HEK293T (cell line): Measurements from ENCODE around the gene CD300H.
"Not testable (repeated sequence)": the region's sequence is repeated elsewhere in the genome, so short reads cannot be mapped to it uniquely, and the experiment has no call there.

Experiments
- CTCF ChIA-PET: fragments of 350-600 bp; formaldehyde crosslinking; extraction: SDS; loops from one replicate; lab custom pipeline; 2021; ENCODE audit warnings: antibody characterized with exemption, inconsistent platforms; lab: Yijun Ruan, JAX
- POLR2A ChIA-PET: fragments of 350-600 bp; formaldehyde crosslinking; extraction: SDS; loops from one replicate; lab custom pipeline; 2020; ENCODE audit warnings: antibody characterized with exemption, inconsistent platforms; lab: Yijun Ruan, JAX
- DNase-seq: peaks from one replicate; pipeline ENCODE4 v3.0.0; 2012; ENCODE audit warnings: mixed read lengths; ENCODE audit errors: extremely low spot score
- ARNT ChIP-seq: fragments of 450-650 bp; IDR thresholded peaks from 2 replicates; pipeline ENCODE4 v1.6.1; 2017; ENCODE audit warnings: mild to moderate bottlenecking
- BHLHE40 ChIP-seq: fragments of 450-650 bp; IDR thresholded peaks from 2 replicates; pipeline ENCODE4 v1.6.1; 2016; ENCODE audit warnings: mild to moderate bottlenecking, moderate library complexity, borderline replicate concordance
- CTBP1 ChIP-seq: fragments of 450-650 bp; IDR thresholded peaks from 2 replicates; pipeline ENCODE4 v1.6.1; 2016; ENCODE audit warnings: borderline replicate concordance
- ELF4 ChIP-seq: fragments of 450-650 bp; IDR thresholded peaks from 2 replicates; pipeline ENCODE4 v1.6.1; 2017; ENCODE audit warnings: antibody characterized with exemption
- FOXA1 ChIP-seq: fragments of 450-650 bp; IDR thresholded peaks from 2 replicates; pipeline ENCODE4 v1.6.1; 2016; ENCODE audit warnings: mild to moderate bottlenecking
- FOXK2 ChIP-seq: fragments of 450-650 bp; IDR thresholded peaks from 2 replicates; pipeline ENCODE4 v1.6.1; 2016; ENCODE audit warnings: mild to moderate bottlenecking
- FOXM1 ChIP-seq: fragments of 450-650 bp; IDR thresholded peaks from 2 replicates; pipeline ENCODE4 v1.6.1; 2017; ENCODE audit warnings: mild to moderate bottlenecking, borderline replicate concordance
- HDGF ChIP-seq: fragments of 450-650 bp; IDR thresholded peaks from 2 replicates; pipeline ENCODE4 v1.6.1; 2017; ENCODE audit warnings: antibody characterized with exemption, borderline replicate concordance
- L3MBTL2 ChIP-seq: fragments of 450-650 bp; conservative IDR thresholded peaks from 2 replicates; pipeline ENCODE4 v1.6.1; 2016; ENCODE audit warnings: mild to moderate bottlenecking
- LEF1 ChIP-seq: fragments of 450-650 bp; IDR thresholded peaks from 2 replicates; pipeline ENCODE4 v1.6.1; 2017; ENCODE audit warnings: mild to moderate bottlenecking, borderline replicate concordance
- NFRKB ChIP-seq: fragments of 450-650 bp; IDR thresholded peaks from 2 replicates; pipeline ENCODE4 v1.6.1; 2016; ENCODE audit warnings: mild to moderate bottlenecking, moderate library complexity
- PKNOX1 ChIP-seq: fragments of 450-650 bp; IDR thresholded peaks from 2 replicates; pipeline ENCODE4 v1.6.1; 2016
- SP1 ChIP-seq: fragments of 450-650 bp; IDR thresholded peaks from 2 replicates; pipeline ENCODE4 v1.6.1; 2017
- SUZ12 ChIP-seq: fragments of 450-650 bp; IDR thresholded peaks from 2 replicates; pipeline ENCODE4 v1.6.1; 2016; ENCODE audit warnings: mild to moderate bottlenecking
- TARDBP ChIP-seq: fragments of 450-650 bp; IDR thresholded peaks from 2 replicates; pipeline ENCODE4 v1.6.1; 2016
- ZNF384 ChIP-seq: fragments of 450-650 bp; IDR thresholded peaks from 2 replicates; pipeline ENCODE4 v1.6.1; 2016

The CD300H gene

GRCh38 chr17:74563358-74563757 lies 4.0 kb downstream of the CD300H start:
- CTCF ChIA-PET = no interaction called here
- DNase-seq = no peak
- POLR2A ChIA-PET = no interaction called here
- no peak for TF ChIP-seq PKNOX1
- TF ChIP-seq ELF4 = no peak
- TF ChIP-seq FOXA1 = no peak
- no peak for TF ChIP-seq ZNF384
- TF ChIP-seq BHLHE40 = no peak
- no peak for TF ChIP-seq FOXM1
- TF ChIP-seq L3MBTL2 = no peak
- no peak for TF ChIP-seq SUZ12
- no peak for TF ChIP-seq FOXK2
- TF ChIP-seq ARNT = no peak
- no peak for TF ChIP-seq SP1
- TF ChIP-seq CTBP1 = no peak
- TF ChIP-seq HDGF = no peak
- no peak for TF ChIP-seq LEF1
- TF ChIP-seq NFRKB = no peak
- TF ChIP-seq TARDBP = no peak

DNA sequence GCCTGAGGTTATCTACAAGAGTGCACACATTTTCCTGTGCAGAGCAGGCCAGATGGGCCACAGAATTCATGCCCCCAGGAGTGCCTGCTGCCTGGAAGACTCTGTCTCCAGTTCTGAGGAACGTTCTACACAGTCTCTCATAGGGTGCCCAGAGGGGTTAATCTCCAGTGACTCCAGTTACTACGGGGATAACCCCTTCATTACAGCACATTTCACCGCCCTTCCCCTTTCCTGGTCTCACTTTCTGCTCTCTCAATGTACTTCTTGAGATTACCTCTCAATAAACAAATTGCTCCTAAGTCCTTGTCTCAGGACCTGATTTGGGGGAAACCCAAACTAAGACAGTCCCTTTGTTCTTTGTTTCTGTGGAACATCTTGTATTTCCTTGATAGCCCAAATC lies 5.7 kb downstream of the CD300H start:
- TF ChIP-seq NFRKB = no peak
- no peak for TF ChIP-seq ELF4
- TF ChIP-seq CTBP1 = no peak
- TF ChIP-seq TARDBP = no peak
- no peak for TF ChIP-seq ZNF384
- no peak for TF ChIP-seq HDGF
- TF ChIP-seq FOXA1 = no peak
- TF ChIP-seq ARNT = no peak
- no peak for TF ChIP-seq PKNOX1
- TF ChIP-seq FOXM1 = no peak
- no peak for TF ChIP-seq FOXK2
- no peak for TF ChIP-seq SUZ12
- no peak for TF ChIP-seq L3MBTL2
- no peak for TF ChIP-seq BHLHE40
- ChIA-PET POLR2A (no interaction called here), CTCF (interaction anchor here (0.7 kb wide), 1 partner anchor 40 kb away, joined by 4 read pairs; no protein-coding TSS in a partner anchor)
- no peak for DNase-seq

DNA sequence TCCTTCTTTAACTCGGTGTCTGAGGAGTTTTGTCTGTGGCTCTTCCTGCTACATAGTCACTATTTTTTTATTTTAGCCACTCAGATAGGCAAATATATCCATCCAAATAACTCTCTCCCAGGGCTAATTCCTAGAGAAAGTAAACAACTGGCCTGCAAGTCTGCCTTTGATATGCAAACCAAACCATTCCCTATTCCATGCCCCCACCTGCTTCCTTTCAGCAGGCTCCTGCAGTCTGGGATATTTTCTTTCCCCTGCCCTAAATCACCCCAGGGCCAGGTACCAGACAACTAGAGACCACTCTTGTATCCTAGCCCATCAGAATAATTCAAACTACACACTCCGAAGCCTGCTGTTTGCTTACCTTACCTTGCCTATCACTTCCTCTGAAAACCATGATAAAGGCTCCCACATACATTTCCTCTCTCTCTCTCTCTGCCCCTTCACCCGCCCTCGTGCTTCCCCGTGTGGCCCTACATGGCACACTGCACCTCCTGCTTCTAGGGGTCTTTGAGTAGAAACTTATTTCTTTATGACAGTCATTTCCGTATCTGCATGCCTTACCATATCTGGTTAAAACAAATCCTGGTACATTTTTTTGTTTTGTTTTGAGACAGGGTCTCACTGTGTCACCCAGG lies 8.3 kb downstream of the CD300H start:
- CTCF ChIA-PET = no interaction called here
- POLR2A ChIA-PET = no interaction called here
- TF ChIP-seq SUZ12 (no peak), CTBP1 (no peak), NFRKB (no peak), FOXM1 (no peak), TARDBP (no peak), ELF4 (no peak), L3MBTL2 (no peak), FOXA1 (no peak), ARNT (no peak), ZNF384 (no peak), FOXK2 (no peak), PKNOX1 (no peak), HDGF (no peak), BHLHE40 (no peak), SP1 (no peak), LEF1 (no peak)
- DNase-seq = no peak

GRCh38 chr17:74558402-74558801 lies 8.9 kb downstream of the CD300H start:
- CTCF ChIA-PET = interaction anchor here (1.0 kb wide), 1 partner anchor 8 kb away, joined by 3 read pairs; no protein-coding TSS in a partner anchor
- DNase-seq, POLR2A ChIA-PET: not testable (repeated sequence)

DNA sequence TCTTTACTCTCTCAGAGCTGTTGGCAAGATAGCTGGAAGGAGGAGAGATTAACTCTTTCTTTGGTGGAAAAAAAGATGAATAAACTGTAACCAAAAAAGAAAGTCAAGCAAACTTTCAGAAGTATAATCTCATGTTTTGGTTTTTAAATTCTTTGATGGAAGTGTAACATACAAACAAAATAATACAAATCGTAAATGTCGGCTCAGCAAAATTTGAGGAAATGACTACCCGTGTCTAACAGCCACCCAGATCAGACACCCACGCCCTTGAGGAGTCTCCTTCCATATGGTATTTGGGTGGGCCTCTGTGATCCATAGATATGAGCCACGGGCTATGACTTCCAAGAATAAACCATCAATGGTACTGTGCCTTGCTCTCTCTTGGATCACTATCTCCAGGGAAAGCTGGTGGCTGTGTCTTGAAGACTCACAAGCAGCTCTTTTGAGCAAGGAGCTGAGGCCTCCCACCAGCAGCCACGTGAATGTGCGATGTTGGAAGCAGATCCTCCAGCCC lies 11.8 kb downstream of the CD300H start:
- ChIA-PET POLR2A (no interaction called here), CTCF (interaction anchor here (5.2 kb wide), 1 partner anchor 11 kb away, joined by 22 read pairs; the partner anchor contains the start of gene CD300H)
- TF ChIP-seq PKNOX1 (no peak), NFRKB (no peak), HDGF (no peak), FOXM1 (no peak), ARNT (no peak), ZNF384 (no peak), SUZ12 (no peak), CTBP1 (no peak), L3MBTL2 (no peak), FOXA1 (no peak), SP1 (no peak), LEF1 (no peak), BHLHE40 (no peak), FOXK2 (no peak), ELF4 (no peak), TARDBP (no peak)
- no peak for DNase-seq
